Fibroblast of lung (primary cell): Measurements from ENCODE around the gene RNU4-1. TPM values are rescaled to one million over a fixed set of nuclear protein-coding genes. Genes with fewer than 3 reads are reported as not detected.
"Not testable (repeated sequence)": the region's sequence is repeated elsewhere in the genome, so short reads cannot be mapped to it uniquely, and the experiment has no call there.

Experiments used
- DNase-seq, 2 donors: peaks; one replicate each; pipeline versions ENCODE4 v3.0.0 to v3.0.0-alpha.2; 2010; ENCODE audit warnings: low read depth in 2 of 2
- H2AFZ ChIP-seq: 2 replicates; pipeline ENCODE4 v1.5.1; 2012; ENCODE audit warnings: low read length, control low read depth, inconsistent platforms
- H3K27ac ChIP-seq: 2 replicates; pipeline ENCODE4 v1.5.1; 2011; ENCODE audit warnings: low read length, control low read depth; ENCODE audit not compliant: insufficient read depth
- H3K27me3 ChIP-seq: 2 replicates; pipeline ENCODE4 v1.5.1; 2011; ENCODE audit warnings: mild to moderate bottlenecking, low read length; ENCODE audit not compliant: control insufficient read depth, insufficient read depth
- H3K36me3 ChIP-seq: 2 replicates; pipeline ENCODE4 v1.5.1; 2011; ENCODE audit warnings: low read length; ENCODE audit not compliant: control insufficient read depth, insufficient read depth
- H3K4me1 ChIP-seq: 2 replicates; pipeline ENCODE4 v1.5.1; 2011; ENCODE audit warnings: low read length; ENCODE audit not compliant: control insufficient read depth, insufficient read depth; ENCODE audit errors: extremely low read depth
- H3K4me2 ChIP-seq: 2 replicates; pipeline ENCODE4 v1.5.1; 2011; ENCODE audit warnings: low read length, control low read depth; ENCODE audit not compliant: insufficient read depth; ENCODE audit errors: extremely low read depth
- H3K4me3 ChIP-seq, 4 experiments: fragments of 200-600 bp in 1 of 4; sonication (generic) in 1 of 4; replicated peaks in 1 of 4; 2 replicates each; pipeline ENCODE4 v1.5.1; 2011 to 2016; ENCODE audit warnings: low read length in 4 of 4, low read depth in 3 of 4, mild to moderate bottlenecking in 3 of 4, control low read depth in 2 of 4, inconsistent platforms in 1 of 4, mixed read lengths in 1 of 4; ENCODE audit not compliant: insufficient read depth in 1 of 4; ENCODE audit errors: control extremely low read depth in 1 of 4
- H3K79me2 ChIP-seq: 2 replicates; pipeline ENCODE4 v1.5.1; 2012; ENCODE audit warnings: mild to moderate bottlenecking, low read length, inconsistent platforms; ENCODE audit not compliant: control insufficient read depth, insufficient read depth
- H3K9ac ChIP-seq: 2 replicates; pipeline ENCODE4 v1.5.1; 2011; ENCODE audit warnings: mild to moderate bottlenecking, low read length, control low read depth; ENCODE audit not compliant: insufficient read depth
- H3K9me3 ChIP-seq: 2 replicates; pipeline ENCODE4 v1.5.1; 2012; ENCODE audit warnings: low read depth, low read length; ENCODE audit not compliant: control insufficient read depth, insufficient read depth
- H4K20me1 ChIP-seq: 2 replicates; pipeline ENCODE4 v1.5.1; 2011; ENCODE audit warnings: low read length; ENCODE audit not compliant: control insufficient read depth, insufficient read depth; ENCODE audit errors: extremely low read depth
- EZH2 ChIP-seq: IDR thresholded peaks from 2 replicates; pipeline ENCODE4 v1.5.1; 2012; ENCODE audit warnings: low read length, control low read depth, mild to moderate bottlenecking; ENCODE audit errors: missing control alignments
- polyA plus RNA-seq, 2 donors: library from polyadenylated mRNA; depleted of rRNA in 1 of 2; stranded (reverse) in 1 of 2; unstranded in 1 of 2; fragments of >200 nt; gene quantifications; 2 replicates each; pipeline ENCODE4 v1.2.1, GENCODE V29; 2011 to 2012; ENCODE audit warnings: missing spikeins in 1 of 2
- total RNA-seq: library from RNA; depleted of rRNA; stranded (reverse); fragments of >200 nt; gene quantifications from 2 replicates; pipeline ENCODE4 v1.2.1, GENCODE V29; 2014
- TF ChIP-seq, protein P1 (sequence below), 2 donors: IDR thresholded peaks in 1 of 2; conservative IDR thresholded peaks in 1 of 2; 1 replicate in 1 of 2; 2 replicates in 1 of 2; pipeline ENCODE4 v1.5.1; 2011 to 2012; ENCODE audit warnings: low read length in 2 of 2, control low read depth in 1 of 2, inconsistent platforms in 1 of 2, low read depth in 1 of 2, mild to moderate bottlenecking in 1 of 2

RNU4-1 gene
- total and polyA plus RNA-seq, 2 donors (not counting 1 experiment from before 2014, with no cell fraction given): under 0.01 TPM; not detected in 1

DNA sequence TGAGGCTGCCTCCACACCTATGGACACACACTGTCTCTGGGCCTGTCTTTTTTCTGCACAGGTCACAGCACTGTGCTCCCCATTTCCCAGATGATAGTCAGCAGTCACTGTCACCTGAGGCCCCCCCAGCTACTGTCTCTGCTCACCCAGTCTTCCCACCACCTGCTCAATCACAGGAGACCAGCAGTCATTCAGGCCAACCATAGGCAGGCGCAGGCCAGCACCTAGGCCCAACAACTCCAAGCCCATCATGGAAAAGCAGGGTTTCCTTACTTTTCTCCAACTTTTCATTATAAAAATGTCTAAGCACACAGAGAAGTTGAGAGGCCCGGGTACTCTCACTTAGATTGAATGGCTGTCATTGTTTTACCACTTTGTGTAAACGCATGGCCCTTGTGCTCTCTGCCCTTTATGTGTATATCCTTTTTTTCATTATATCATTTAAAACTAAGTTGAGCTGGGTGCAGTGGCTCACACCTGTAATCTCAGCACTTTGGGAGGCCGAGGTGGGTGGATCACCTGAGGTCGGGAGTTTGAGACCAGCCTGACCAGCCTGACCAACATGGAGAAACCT is 34.6 kb downstream of the RNU4-1 start:
- H3K27ac ChIP-seq: no peak overlapping the region

DNA sequence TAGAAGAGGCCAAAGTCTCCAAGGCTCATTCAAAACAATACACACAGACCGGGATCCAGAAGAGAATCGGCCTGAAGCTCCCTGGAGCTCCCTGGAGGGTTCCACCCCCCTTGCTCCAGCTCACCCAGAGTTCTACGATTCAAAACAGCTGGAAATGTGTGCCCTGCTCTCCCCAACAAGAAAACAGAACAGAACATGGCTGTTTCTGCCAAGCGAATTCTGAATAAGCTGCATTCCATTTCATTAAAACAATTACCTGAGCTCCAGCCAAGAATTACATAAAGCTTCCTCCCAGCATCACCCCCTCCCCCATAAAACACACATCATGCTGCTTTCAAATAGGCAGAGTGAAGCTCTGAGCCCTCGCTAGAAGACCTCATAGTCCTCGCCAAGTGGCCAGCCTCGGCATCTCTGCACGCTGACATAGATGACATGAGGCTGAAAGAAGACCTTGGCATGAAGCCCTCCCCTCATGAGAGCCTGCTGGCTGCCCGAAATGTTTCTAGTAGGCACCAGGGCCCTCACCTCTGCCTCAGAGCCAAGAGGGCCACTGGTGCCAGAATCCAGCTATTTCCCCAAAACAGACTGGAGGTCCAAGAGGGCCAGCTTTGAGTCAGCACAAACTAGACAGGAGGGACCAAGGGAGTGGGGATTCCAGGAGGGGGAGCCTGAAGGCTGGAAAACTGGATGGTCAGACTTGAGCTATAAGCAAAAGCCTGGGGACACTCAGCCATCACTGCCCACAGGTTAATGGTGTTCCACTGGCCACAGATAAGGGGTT is 35.8 kb downstream of the RNU4-1 start:
- no peaks in the 10 kb centered on the region for H4K20me1 ChIP-seq
- no peak overlapping the region for H3K9ac ChIP-seq

More for the DNA sequence above, 34.6 kb downstream of the RNU4-1 start:
- TF ChIP-seq, protein P1, sequence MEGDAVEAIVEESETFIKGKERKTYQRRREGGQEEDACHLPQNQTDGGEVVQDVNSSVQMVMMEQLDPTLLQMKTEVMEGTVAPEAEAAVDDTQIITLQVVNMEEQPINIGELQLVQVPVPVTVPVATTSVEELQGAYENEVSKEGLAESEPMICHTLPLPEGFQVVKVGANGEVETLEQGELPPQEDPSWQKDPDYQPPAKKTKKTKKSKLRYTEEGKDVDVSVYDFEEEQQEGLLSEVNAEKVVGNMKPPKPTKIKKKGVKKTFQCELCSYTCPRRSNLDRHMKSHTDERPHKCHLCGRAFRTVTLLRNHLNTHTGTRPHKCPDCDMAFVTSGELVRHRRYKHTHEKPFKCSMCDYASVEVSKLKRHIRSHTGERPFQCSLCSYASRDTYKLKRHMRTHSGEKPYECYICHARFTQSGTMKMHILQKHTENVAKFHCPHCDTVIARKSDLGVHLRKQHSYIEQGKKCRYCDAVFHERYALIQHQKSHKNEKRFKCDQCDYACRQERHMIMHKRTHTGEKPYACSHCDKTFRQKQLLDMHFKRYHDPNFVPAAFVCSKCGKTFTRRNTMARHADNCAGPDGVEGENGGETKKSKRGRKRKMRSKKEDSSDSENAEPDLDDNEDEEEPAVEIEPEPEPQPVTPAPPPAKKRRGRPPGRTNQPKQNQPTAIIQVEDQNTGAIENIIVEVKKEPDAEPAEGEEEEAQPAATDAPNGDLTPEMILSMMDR (conservative IDR thresholded peaks at IDR 0.05 in 1 of 2, IDR thresholded peaks at IDR 0.05 in 1 of 2; ENCODE audit: low read depth in 1 of 2, low read length in 2 of 2): no peak
- no peaks in the 10 kb centered on the region for H3K27me3 ChIP-seq
- no peak overlapping the region for H3K9ac ChIP-seq
- no peaks in the 10 kb centered on the region for H3K9me3 ChIP-seq
- H3K4me3 ChIP-seq: no peak overlapping the region
- peaks cover 94% of the 10 kb centered on the region for H3K79me2 ChIP-seq
- peaks cover 30% of the 10 kb centered on the region for H3K4me1 ChIP-seq
- DNase-seq: no peak
- no peaks in the 10 kb centered on the region for H3K36me3 ChIP-seq
- no peaks in the 10 kb centered on the region for H4K20me1 ChIP-seq
- H3K4me2 ChIP-seq: no peak overlapping the region
- no peak overlapping the region for H2AFZ ChIP-seq

DNA sequence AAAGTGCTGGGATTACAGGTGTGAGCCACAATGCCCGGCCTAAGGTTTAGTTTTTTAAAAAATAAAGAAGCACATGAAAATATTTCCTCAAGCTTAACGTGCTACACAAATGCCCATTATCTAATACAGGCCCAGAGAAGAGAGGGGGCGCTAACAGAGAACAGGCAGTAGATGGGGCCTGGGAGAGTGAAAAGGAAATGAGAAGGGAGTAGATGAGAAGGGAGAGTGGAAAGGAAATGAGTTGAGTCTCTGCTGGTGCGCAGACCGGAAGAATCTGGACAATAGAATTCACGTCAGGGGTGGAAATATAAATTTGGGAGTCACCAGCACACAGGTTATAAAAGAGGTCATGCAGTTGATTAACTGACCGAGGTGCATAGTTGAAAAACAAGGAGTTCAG is 38.2 kb downstream of the RNU4-1 start:
- peaks cover 29% of the 10 kb centered on the region for H3K4me1 ChIP-seq
- H4K20me1 ChIP-seq: no peaks in the 10 kb centered on the region
- no peak overlapping the region for H3K4me2 ChIP-seq
- no peak for TF ChIP-seq EZH2
- TF ChIP-seq, protein P1 (conservative IDR thresholded peaks at IDR 0.05 in 1 of 2, IDR thresholded peaks at IDR 0.05 in 1 of 2; ENCODE audit: low read depth in 1 of 2, low read length in 2 of 2): no peak
- H3K9ac ChIP-seq: no peak overlapping the region
- no peak overlapping the region for H2AFZ ChIP-seq
- H3K36me3 ChIP-seq: no peaks in the 10 kb centered on the region
- no peak overlapping the region for H3K27ac ChIP-seq
- no peak overlapping the region for H3K4me3 ChIP-seq
- H3K9me3 ChIP-seq: no peaks in the 10 kb centered on the region
- peaks cover 94% of the 10 kb centered on the region for H3K79me2 ChIP-seq
- H3K27me3 ChIP-seq: no peaks in the 10 kb centered on the region
- DNase-seq: no peak

More for the DNA sequence above, 35.8 kb downstream of the RNU4-1 start:
- peak; percentile 93 to 95 for DNase-seq
- Histone ChIP-seq H3K79me2 (peaks cover 94% of the 10 kb centered on the region), H3K27me3 (no peaks in the 10 kb centered on the region), H3K27ac (peak overlapping the region; percentile 57), H3K4me3 (peak overlapping the region in 1 of 4 experiments; percentile 21), H3K4me2 (peak overlapping the region; percentile 78), H2AFZ (no peak overlapping the region), H3K36me3 (no peaks in the 10 kb centered on the region), H3K4me1 (peaks cover 27% of the 10 kb centered on the region), H3K9me3 (no peaks in the 10 kb centered on the region)
- TF ChIP-seq EZH2: no peak
- TF ChIP-seq, protein P1 (conservative IDR thresholded peaks at IDR 0.05 in 1 of 2, IDR thresholded peaks at IDR 0.05 in 1 of 2; ENCODE audit: low read depth in 1 of 2, low read length in 2 of 2): peak in 1 of 2 donors; percentile 14

DNA sequence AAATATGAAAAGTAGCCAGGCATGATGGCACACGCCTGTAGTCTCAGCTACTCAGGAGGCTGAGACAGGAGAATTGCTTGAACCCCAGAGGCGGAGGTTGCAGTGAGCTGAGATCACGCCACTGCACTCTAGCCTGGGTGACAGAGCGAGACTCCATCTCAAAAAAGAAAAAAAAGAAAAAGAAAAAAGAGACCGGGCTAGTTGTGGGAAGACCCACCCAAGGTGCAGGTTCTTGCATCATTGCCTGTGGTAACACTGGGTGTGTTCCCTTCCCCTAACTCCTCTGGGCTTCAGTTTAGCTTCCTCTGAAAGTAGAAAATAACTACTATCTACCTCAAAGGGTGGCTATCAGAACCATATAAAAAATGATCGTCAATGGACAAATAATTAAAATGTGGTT is 39.7 kb downstream of the RNU4-1 start:
- H3K36me3 ChIP-seq, DNase-seq, H2AFZ ChIP-seq, H3K4me3 ChIP-seq, H3K27me3 ChIP-seq, H3K9ac ChIP-seq, H4K20me1 ChIP-seq, H3K4me2 ChIP-seq, H3K27ac ChIP-seq, H3K9me3 ChIP-seq: not testable (repeated sequence)
- Histone ChIP-seq H3K4me1 (peaks cover 36% of the 10 kb centered on the region), H3K79me2 (peaks cover 94% of the 10 kb centered on the region)
